SK-N-SH (cell line): ENCODE data around the gene UBE2I. TPM values are rescaled to one million over a fixed set of nuclear protein-coding genes. Genes with fewer than 3 reads are reported as not detected.

Experiments used
- CTCF ChIA-PET: fragments of 300-600, 350-600 bp; formaldehyde crosslinking; extraction: SDS; loops from one replicate; lab custom pipeline; 2021; lab: Yijun Ruan, JAX
- POLR2A ChIA-PET: fragments of 350-600 bp; sonication (Branson Sonifier 250); formaldehyde crosslinking; extraction: SDS; loops from one replicate; lab custom pipeline; 2020; ENCODE audit warnings: antibody characterized with exemption, inconsistent platforms; lab: Yijun Ruan, JAX
- DNase-seq: peaks from one replicate; pipeline ENCODE4 v3.0.0; 2012
- H2AFZ ChIP-seq: fragments of 200-600 bp; sonication (generic); 2 replicates; pipeline ENCODE4 v1.8.1; 2016; ENCODE audit warnings: antibody characterized with exemption, mild to moderate bottlenecking, low read depth
- H3F3A ChIP-seq: fragments of 200-600 bp; sonication (generic); replicated peaks from 2 replicates; pipeline ENCODE3; 2016; ENCODE audit warnings: antibody characterized with exemption, mild to moderate bottlenecking; ENCODE audit not compliant: insufficient read depth
- H3K27ac ChIP-seq, 2 experiments: fragments of 200-500 bp in 1 of 2; fragments of 200-600 bp in 1 of 2; sonication (Bioruptor generic) in 1 of 2; sonication (generic), shearing (Covaris generic) in 1 of 2; 2 replicates each; pipeline versions ENCODE4 v1.5.1 to v1.6.1; 2014 to 2016; ENCODE audit warnings: low read depth in 2 of 2, inconsistent platforms in 1 of 2, low read length in 1 of 2, mild to moderate bottlenecking in 1 of 2, mixed read lengths in 1 of 2
- H3K27me3 ChIP-seq: fragments of 200-600 bp; sonication (generic), shearing (Covaris generic); 2 replicates; pipeline ENCODE4 v1.6.1; 2016; ENCODE audit warnings: mixed run types; ENCODE audit not compliant: insufficient read depth
- H3K36me3 ChIP-seq, 2 experiments: fragments of 200-500 bp in 1 of 2; fragments of 200-600 bp in 1 of 2; sonication (Bioruptor generic) in 1 of 2; sonication (generic) in 1 of 2; replicated peaks in 1 of 2; 2 replicates each; pipeline versions ENCODE3 to v1.5.1; 2014 to 2016; ENCODE audit warnings: low read length in 1 of 2, mild to moderate bottlenecking in 1 of 2; ENCODE audit not compliant: insufficient read depth in 2 of 2, control insufficient read depth in 1 of 2
- H3K4me1 ChIP-seq, 2 experiments: fragments of 200-500 bp in 1 of 2; fragments of 200-600 bp in 1 of 2; sonication (Bioruptor generic) in 1 of 2; sonication (generic), shearing (Covaris generic) in 1 of 2; 2 replicates each; pipeline versions ENCODE4 v1.5.1 to v1.6.1; 2014 to 2016; ENCODE audit warnings: low read depth in 1 of 2, low read length in 1 of 2, mixed run types in 1 of 2; ENCODE audit not compliant: insufficient read depth in 2 of 2, control insufficient read depth in 1 of 2
- H3K4me2 ChIP-seq: fragments of 200-600 bp; sonication (generic), shearing (Covaris generic); 2 replicates; pipeline ENCODE4 v1.6.1; 2017; ENCODE audit warnings: mixed run types
- H3K4me3 ChIP-seq, 2 experiments: fragments of 200-500 bp in 1 of 2; fragments of 200-600 bp in 1 of 2; sonication (Bioruptor generic) in 1 of 2; sonication (generic), shearing (Covaris generic) in 1 of 2; 2 replicates each; pipeline versions ENCODE4 v1.5.1 to v1.8.1; 2014 to 2016; ENCODE audit warnings: low read depth in 2 of 2, inconsistent platforms in 1 of 2, low read length in 1 of 2, mild to moderate bottlenecking in 1 of 2, mixed read lengths in 1 of 2, moderate library complexity in 1 of 2
- H3K79me2 ChIP-seq: fragments of 200-600 bp; sonication (generic); 2 replicates; pipeline ENCODE4 v1.8.1; 2017; ENCODE audit warnings: mild to moderate bottlenecking; ENCODE audit not compliant: insufficient read depth
- H3K9ac ChIP-seq: fragments of 200-600 bp; sonication (generic); 2 replicates; pipeline ENCODE4 v1.6.1; 2017; ENCODE audit warnings: mixed run types
- H3K9me2 ChIP-seq: fragments of 200-600 bp; sonication (generic); 2 replicates; pipeline ENCODE4 v1.6.1; 2017; ENCODE audit warnings: mixed run types
- H3K9me3 ChIP-seq: fragments of 200-600 bp; sonication (generic); 2 replicates; pipeline ENCODE4 v1.6.1; 2017; ENCODE audit warnings: mixed run types, mild to moderate bottlenecking, moderate library complexity
- H4K20me1 ChIP-seq: fragments of 200-600 bp; sonication (generic); 2 replicates; pipeline ENCODE4 v1.6.1; 2017; ENCODE audit warnings: mild to moderate bottlenecking, mixed run types; ENCODE audit not compliant: insufficient read depth
- CTCF ChIP-seq: fragments of 200-600 bp; sonication (generic); IDR thresholded peaks from 2 replicates; pipeline ENCODE4 v1.6.1; 2017; ENCODE audit warnings: antibody characterized with exemption, mild to moderate bottlenecking, moderate library complexity
- ELF1 ChIP-seq: IDR thresholded peaks from 2 replicates; pipeline ENCODE4 v1.4.0; 2012
- EP300 ChIP-seq, 2 experiments: IDR thresholded peaks; 2 replicates each; pipeline versions ENCODE4 v1.4.0 to v1.6.1; 2012; ENCODE audit warnings: borderline replicate concordance in 1 of 2, low read depth in 1 of 2, low read length in 1 of 2
- FOXJ3 ChIP-seq: sonication (generic); formaldehyde crosslinking; IDR thresholded peaks from 2 replicates; pipeline ENCODE4 v1.5.1; 2020; ENCODE audit warnings: mild to moderate bottlenecking, missing genetic modification reagents
- GABPA ChIP-seq: IDR thresholded peaks from 2 replicates; pipeline ENCODE4 v1.4.0; 2012; ENCODE audit warnings: low read depth, mild to moderate bottlenecking
- GATA2 ChIP-seq: sonication (generic); formaldehyde crosslinking; IDR thresholded peaks from 2 replicates; pipeline ENCODE4 v1.5.0; 2020; ENCODE audit warnings: mild to moderate bottlenecking, missing genetic modification reagents
- JUND ChIP-seq: IDR thresholded peaks from 2 replicates; pipeline ENCODE4 v1.4.0; 2012
- RAD21 ChIP-seq: IDR thresholded peaks from 2 replicates; pipeline ENCODE4 v1.6.1; 2012; ENCODE audit warnings: mild to moderate bottlenecking, low read length
- REST ChIP-seq: IDR thresholded peaks from 2 replicates; pipeline ENCODE4 v1.6.1; 2012; ENCODE audit warnings: mild to moderate bottlenecking, low read depth, low read length, moderate library complexity
- RFX5 ChIP-seq: IDR thresholded peaks from 2 replicates; pipeline ENCODE4 v1.6.1; 2012; ENCODE audit warnings: mild to moderate bottlenecking, improper control_type of control experiment, low read length
- RXRA ChIP-seq: IDR thresholded peaks from 2 replicates; pipeline ENCODE4 v1.4.0; 2012; ENCODE audit warnings: low read depth, mild to moderate bottlenecking, borderline replicate concordance
- SIN3A ChIP-seq: IDR thresholded peaks from 2 replicates; pipeline ENCODE4 v1.6.1; 2012; ENCODE audit warnings: low read depth, mild to moderate bottlenecking, low read length, moderate library complexity, borderline replicate concordance
- SMC3 ChIP-seq: IDR thresholded peaks from 2 replicates; pipeline ENCODE4 v1.6.1; 2012; ENCODE audit warnings: low read depth, low read length, improper control_type of control experiment
- TEAD4 ChIP-seq: IDR thresholded peaks from 2 replicates; pipeline ENCODE4 v1.4.0; 2012; ENCODE audit warnings: mild to moderate bottlenecking, borderline replicate concordance; ENCODE audit not compliant: insufficient read depth
- USF1 ChIP-seq: IDR thresholded peaks from 2 replicates; pipeline ENCODE4 v1.4.0; 2012; ENCODE audit warnings: low read depth, borderline replicate concordance
- USF2 ChIP-seq: fragments of 150-350 bp; IDR thresholded peaks from 2 replicates; pipeline ENCODE4 v1.6.1; 2017; ENCODE audit warnings: antibody characterized with exemption, low read length, low read depth, borderline replicate concordance
- YY1 ChIP-seq: IDR thresholded peaks from 2 replicates; pipeline ENCODE4 v1.4.0; 2012; ENCODE audit warnings: low read depth, mild to moderate bottlenecking
- ZBTB33 ChIP-seq: IDR thresholded peaks from 2 replicates; pipeline ENCODE4 v1.4.0; 2012; ENCODE audit warnings: low read depth, borderline replicate concordance
- WGBS: methylation state at CpG from one replicate; pipeline ENCODE4 v1.1.6; 2017; ENCODE audit warnings: low lambda C conversion rate; 5-methylcytosine and 5-hydroxymethylcytosine counted together
- polyA plus RNA-seq, 3 experiments: library from polyadenylated mRNA; depleted of rRNA; stranded (reverse); fragments of >200 nt; gene quantifications; 2 replicates each; pipeline ENCODE4 v1.2.3, GENCODE V29; 2012

Gene UBE2I
- polyA plus RNA-seq, 1 of the 3 experiments (the other 2 are of a cell fraction): 107 TPM

GRCh38 chr16:1320658-1321240 lies 11.3 kb downstream of the UBE2I start:
- no peak overlapping the region for H3K4me3 ChIP-seq
- peaks cover 36% of the 10 kb centered on the region; the same call in 1 of the 2 replicates for H3K79me2 ChIP-seq
- no peak for TF ChIP-seq YY1
- no peak for TF ChIP-seq EP300 (IDR thresholded peaks at IDR 0.05; ENCODE audit: borderline replicate concordance in 1 of 2, low read depth in 1 of 2, low read length in 1 of 2)
- no peak for TF ChIP-seq JUND
- no peak for TF ChIP-seq RXRA
- no peak for TF ChIP-seq SMC3
- TF ChIP-seq RFX5: no peak
- no peak for TF ChIP-seq USF2
- no peak for TF ChIP-seq REST
- no peak for TF ChIP-seq RAD21
- no peak for TF ChIP-seq TEAD4
- no peak for TF ChIP-seq ZBTB33
- no peak for TF ChIP-seq SIN3A
- TF ChIP-seq FOXJ3: no peak
- no peak for TF ChIP-seq USF1
- TF ChIP-seq ELF1: no peak
- no peak for TF ChIP-seq GATA2 (CRISPR knock-in tag)
- no peak for TF ChIP-seq CTCF
- TF ChIP-seq GABPA: no peak
- no peaks in the 10 kb centered on the region for H3K4me1 ChIP-seq
- peaks cover 51% of the 10 kb centered on the region for H4K20me1 ChIP-seq
- POLR2A ChIA-PET: no interaction called here
- H3K9me3 ChIP-seq: no peaks in the 10 kb centered on the region
- WGBS: 89% methylated on average over 17 of the region's 22 CpGs
- H3K9ac ChIP-seq: no peak overlapping the region
- peaks cover 27 to 77% of the 10 kb centered on the region in 2 experiments for H3K36me3 ChIP-seq
- H2AFZ ChIP-seq: no peak overlapping the region
- no peaks in the 10 kb centered on the region for H3K27me3 ChIP-seq
- no peak overlapping the region for H3K4me2 ChIP-seq
- no peak for DNase-seq
- H3F3A ChIP-seq: peaks cover 5% of the 10 kb centered on the region
- CTCF ChIA-PET: no interaction called here
- no peaks in the 10 kb centered on the region for H3K9me2 ChIP-seq
- no peak overlapping the region for H3K27ac ChIP-seq
